ENCODE results near the gene VAMP4.

The VAMP4 gene, protein sequence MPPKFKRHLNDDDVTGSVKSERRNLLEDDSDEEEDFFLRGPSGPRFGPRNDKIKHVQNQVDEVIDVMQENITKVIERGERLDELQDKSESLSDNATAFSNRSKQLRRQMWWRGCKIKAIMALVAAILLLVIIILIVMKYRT

DNA sequence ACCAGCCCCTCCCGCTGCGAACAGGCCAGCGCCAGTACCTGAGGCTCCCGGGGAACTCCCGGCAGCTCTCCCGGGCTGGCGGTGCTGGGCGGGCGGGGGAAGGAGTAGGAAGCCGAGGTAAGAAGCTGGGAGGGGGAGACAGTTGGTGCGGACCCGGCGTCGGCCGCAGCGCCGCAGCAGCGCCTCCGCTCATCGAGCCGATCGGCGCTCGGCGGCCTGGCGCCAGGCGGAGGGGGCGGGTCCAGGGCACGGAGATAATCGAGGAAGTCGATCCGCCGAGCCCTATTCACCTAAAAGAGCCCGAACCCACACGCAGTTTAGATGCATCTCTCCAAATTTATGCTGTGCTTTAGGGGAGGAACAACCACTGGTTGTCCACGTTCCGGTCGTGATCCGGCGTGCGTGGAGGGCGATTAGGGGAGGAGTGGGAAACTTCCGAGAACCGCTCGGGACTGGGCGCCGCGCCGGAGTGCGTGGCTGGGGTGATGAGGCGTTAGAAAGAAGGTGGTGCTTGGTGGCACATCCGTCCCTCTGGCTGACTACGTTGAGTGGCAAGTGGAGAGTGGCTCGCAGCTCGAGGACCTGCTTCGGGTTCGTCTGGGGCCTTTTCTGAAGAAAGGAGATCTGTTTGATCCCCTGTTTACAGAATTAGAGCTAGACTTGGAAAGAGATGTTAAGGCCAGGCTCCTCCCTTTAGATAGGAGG lies at the start of gene VAMP4:
TSS of gene VAMP4 (minus strand) at position 194 of the 705 bp plus-strand sequence. CDS start 3,651 bp downstream, outside the sequence.
- H3K9ac ChIP-seq (ENCODE audit: insufficient read length), result peak within 1 kb of the TSS; percentile 86
- TF ChIP-seq FOXP2 (optimal IDR thresholded peaks at IDR 0.05; ENCODE audit: control extremely low read depth, extremely low read length, insufficient read depth), result no peak
- TF ChIP-seq EZH2 (IDR thresholded peaks at IDR 0.05), result no peak
- peak; percentile 96 for TF ChIP-seq POLR2AphosphoS5 (IDR thresholded peaks at IDR 0.05; ENCODE audit: borderline replicate concordance, low read depth, low read length)
- no peaks in the 10 kb centered on the region for H3K9me3 ChIP-seq (ENCODE audit: low read depth, low read length)
- H3K36me3 ChIP-seq (ENCODE audit: insufficient read depth, low read length), result peaks cover 5% of the 10 kb centered on the region
- H3K27ac ChIP-seq, result peak within 1 kb of the TSS; percentile 44; the same call in 1 of the 2 replicates
- peak within 1 kb of the TSS; percentile 99 for H3K4me3 ChIP-seq
- DNase-seq (ENCODE audit: low read depth, low spot score), result no peak

DNA sequence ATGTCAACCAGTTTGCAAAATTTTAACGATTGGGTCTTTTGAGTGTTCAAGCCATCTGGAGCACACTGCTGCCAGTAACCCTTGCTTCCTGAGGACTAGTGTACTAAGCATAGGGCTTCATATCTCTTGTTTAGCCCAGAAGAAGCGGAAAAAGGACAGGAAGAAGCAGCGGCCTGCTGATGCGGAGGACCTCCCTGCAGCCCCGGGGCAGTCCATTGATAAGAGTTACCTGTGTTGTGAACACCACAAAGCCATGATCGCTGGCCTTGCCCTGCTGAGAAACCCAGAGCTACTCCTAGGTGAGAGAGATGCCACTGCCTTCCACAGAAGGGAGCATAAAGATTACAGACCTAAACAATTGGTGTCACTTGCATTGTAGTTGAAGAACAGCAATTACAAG lies 48.5 kb upstream of the VAMP4 start:
- no peak for DNase-seq (ENCODE audit: low read depth, low spot score)
- Histone ChIP-seq H3K27ac (no peak overlapping the region), H3K9ac (ENCODE audit: insufficient read length) (no peak overlapping the region), H3K9me3 (ENCODE audit: low read depth, low read length) (no peaks in the 10 kb centered on the region), H3K4me3 (no peak overlapping the region), H3K36me3 (ENCODE audit: insufficient read depth, low read length) (peaks cover 97% of the 10 kb centered on the region)
- TF ChIP-seq EZH2 (IDR thresholded peaks at IDR 0.05) (no peak), FOXP2 (optimal IDR thresholded peaks at IDR 0.05; ENCODE audit: control extremely low read depth, extremely low read length, insufficient read depth) (no peak), POLR2AphosphoS5 (IDR thresholded peaks at IDR 0.05; ENCODE audit: borderline replicate concordance, low read depth, low read length) (no peak)

DNA sequence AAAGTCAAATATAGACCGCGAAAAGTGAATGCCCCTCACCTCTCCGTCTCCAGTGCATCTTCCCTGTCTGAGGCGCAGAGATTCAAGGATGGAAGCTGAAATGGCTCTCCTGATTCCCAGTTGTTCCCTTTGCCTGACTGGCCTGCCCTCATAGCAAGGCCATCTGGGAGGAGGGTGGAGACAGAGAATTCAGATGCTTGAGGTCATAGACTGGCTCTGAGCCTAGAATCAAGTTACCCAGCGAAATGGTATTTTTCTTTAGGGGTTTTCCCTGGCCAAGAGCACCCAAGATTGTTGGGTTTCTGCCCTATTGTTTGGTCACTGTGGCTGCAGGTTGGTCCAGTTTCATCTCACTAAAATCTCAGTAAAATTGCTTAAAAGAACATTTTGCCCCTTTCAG lies 46.8 kb upstream of the VAMP4 start:
- TF ChIP-seq POLR2AphosphoS5 (IDR thresholded peaks at IDR 0.05; ENCODE audit: borderline replicate concordance, low read depth, low read length) (no peak), EZH2 (IDR thresholded peaks at IDR 0.05) (no peak), FOXP2 (optimal IDR thresholded peaks at IDR 0.05; ENCODE audit: control extremely low read depth, extremely low read length, insufficient read depth) (no peak)
- H3K9ac ChIP-seq (ENCODE audit: insufficient read length), result no peak overlapping the region
- no peak for DNase-seq (ENCODE audit: low read depth, low spot score)

DNA sequence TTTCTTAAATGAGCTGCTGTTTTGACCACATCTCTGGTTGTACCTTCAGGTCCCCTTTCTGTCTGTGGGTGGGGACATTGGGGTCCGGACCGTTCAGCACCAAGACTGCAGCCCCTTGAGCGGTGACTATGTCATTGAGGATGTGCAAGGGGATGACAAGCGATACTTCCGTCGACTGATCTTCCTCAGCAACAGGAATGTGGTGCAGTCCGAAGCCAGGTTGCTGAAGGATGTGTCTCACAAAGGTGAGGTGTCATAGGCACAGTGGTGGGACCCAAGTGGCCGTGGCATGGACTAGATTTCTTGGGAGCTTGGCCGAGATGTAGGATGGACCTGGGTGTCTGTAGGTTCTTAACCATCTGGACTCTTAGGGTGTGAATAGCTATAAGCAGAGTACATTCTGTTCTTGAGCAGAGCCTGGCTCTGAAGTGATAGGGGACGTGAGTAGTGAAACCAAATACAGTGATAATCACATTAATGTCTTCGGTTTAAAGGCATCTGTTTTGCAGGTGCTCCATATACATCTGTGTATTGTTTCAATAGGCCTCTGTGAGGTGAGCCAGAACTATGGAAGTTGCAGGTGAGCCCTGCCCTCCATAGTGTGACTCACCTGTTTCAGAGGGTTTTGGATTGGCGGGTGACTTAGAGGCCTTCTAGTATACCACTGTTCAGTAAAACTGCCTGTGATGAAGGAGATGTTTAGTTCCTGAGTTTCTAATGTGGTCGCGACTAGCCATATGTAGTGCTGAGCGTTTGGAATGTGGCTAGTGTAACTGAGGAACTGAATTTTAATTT lies 46.0 kb upstream of the VAMP4 start:
- TF ChIP-seq POLR2AphosphoS5 (IDR thresholded peaks at IDR 0.05; ENCODE audit: borderline replicate concordance, low read depth, low read length) (no peak), EZH2 (IDR thresholded peaks at IDR 0.05) (no peak), FOXP2 (optimal IDR thresholded peaks at IDR 0.05; ENCODE audit: control extremely low read depth, extremely low read length, insufficient read depth) (no peak)
- Histone ChIP-seq H3K9me3 (ENCODE audit: low read depth, low read length) (no peaks in the 10 kb centered on the region), H3K36me3 (ENCODE audit: insufficient read depth, low read length) (peaks cover 79% of the 10 kb centered on the region)

More for the DNA sequence above, 46.8 kb upstream of the VAMP4 start:
- H3K36me3 ChIP-seq (ENCODE audit: insufficient read depth, low read length), result peaks cover 87% of the 10 kb centered on the region
- no peak overlapping the region for H3K4me3 ChIP-seq
- H3K9me3 ChIP-seq (ENCODE audit: low read depth, low read length), result no peaks in the 10 kb centered on the region
- H3K27ac ChIP-seq, result no peak overlapping the region

DNA sequence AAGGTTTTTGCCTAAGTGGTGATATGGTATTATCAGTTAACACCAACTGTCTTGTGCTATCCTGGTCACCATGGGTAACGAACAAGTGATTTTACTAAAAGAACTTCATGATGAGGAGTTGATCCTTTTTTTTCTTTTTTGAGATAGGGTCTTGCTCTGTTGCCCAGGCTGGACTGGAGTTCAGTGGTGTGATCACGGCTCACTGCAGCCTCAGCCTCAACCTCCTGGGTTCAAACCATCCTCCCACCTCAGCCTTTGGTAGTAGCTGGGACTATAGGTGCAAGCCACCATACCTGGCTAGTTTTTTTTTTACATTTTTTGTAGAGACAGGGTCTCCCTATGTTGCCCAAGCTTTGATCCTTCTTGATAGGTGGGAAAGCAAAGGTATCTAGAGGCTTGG lies 44.7 kb upstream of the VAMP4 start:
- H3K27ac ChIP-seq, result no peak overlapping the region
- H3K36me3 ChIP-seq (ENCODE audit: insufficient read depth, low read length), result peaks cover 66% of the 10 kb centered on the region
- no peak for DNase-seq (ENCODE audit: low read depth, low spot score)
- no peaks in the 10 kb centered on the region for H3K9me3 ChIP-seq (ENCODE audit: low read depth, low read length)
- H3K4me3 ChIP-seq, result no peak overlapping the region
- no peak for TF ChIP-seq FOXP2 (optimal IDR thresholded peaks at IDR 0.05; ENCODE audit: control extremely low read depth, extremely low read length, insufficient read depth)
- TF ChIP-seq POLR2AphosphoS5 (IDR thresholded peaks at IDR 0.05; ENCODE audit: borderline replicate concordance, low read depth, low read length), result no peak
- TF ChIP-seq EZH2 (IDR thresholded peaks at IDR 0.05), result no peak
- H3K9ac ChIP-seq (ENCODE audit: insufficient read length), result no peak overlapping the region

More for the DNA sequence above, 46.0 kb upstream of the VAMP4 start:
- Histone ChIP-seq H3K4me3 (no peak overlapping the region), H3K9ac (ENCODE audit: insufficient read length) (no peak overlapping the region), H3K27ac (no peak overlapping the region)
- DNase-seq (ENCODE audit: low read depth, low spot score), result no peak

DNA sequence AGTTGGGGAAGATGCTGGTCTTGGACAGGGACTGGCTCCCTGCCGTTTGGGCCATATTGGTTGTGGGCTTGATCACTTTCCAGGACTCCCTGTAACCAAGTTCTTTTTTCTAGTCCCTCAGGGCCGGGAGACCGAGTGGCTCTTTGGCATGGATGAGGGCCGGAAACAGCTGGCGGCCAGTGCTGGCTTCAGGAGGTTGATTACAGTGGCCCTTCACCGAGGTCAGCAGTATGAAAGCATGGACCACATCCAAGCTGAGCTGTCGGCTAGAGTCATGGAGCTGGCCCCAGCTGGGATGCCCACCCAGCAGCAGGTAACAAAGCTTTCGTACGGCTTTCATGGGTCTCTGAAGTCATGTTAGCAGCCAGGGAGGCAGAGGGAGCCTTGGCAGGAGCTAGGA lies 43.9 kb upstream of the VAMP4 start:
- H3K9ac ChIP-seq (ENCODE audit: insufficient read length), result no peak overlapping the region
- peaks cover 58% of the 10 kb centered on the region for H3K36me3 ChIP-seq (ENCODE audit: insufficient read depth, low read length)
- no peaks in the 10 kb centered on the region for H3K9me3 ChIP-seq (ENCODE audit: low read depth, low read length)

DNA sequence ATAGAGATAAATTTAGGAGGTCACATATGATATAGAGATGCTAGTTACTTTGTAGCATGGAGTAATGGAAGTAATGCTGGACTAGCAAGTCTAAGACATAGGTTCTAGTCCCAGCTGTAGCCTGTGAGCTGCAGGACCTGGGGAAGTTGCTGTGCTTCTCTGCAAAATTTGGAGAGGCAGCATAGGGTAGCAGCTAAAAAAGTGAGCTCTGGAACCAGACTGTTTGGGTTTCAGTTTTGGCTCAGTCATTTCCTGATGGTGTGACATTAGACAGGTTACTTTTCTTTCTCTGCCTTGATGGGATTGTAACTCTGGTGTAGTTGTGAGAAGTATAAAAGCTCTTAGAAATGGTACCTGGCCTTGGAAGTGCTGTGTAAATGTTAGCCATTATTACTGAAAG lies 42.9 kb upstream of the VAMP4 start:
- DNase-seq (ENCODE audit: low read depth, low spot score), result no peak
- H3K36me3 ChIP-seq (ENCODE audit: insufficient read depth, low read length), result peaks cover 48% of the 10 kb centered on the region
- no peak overlapping the region for H3K27ac ChIP-seq
- H3K9ac ChIP-seq (ENCODE audit: insufficient read length), result no peak overlapping the region
- H3K4me3 ChIP-seq, result no peak overlapping the region
- H3K9me3 ChIP-seq (ENCODE audit: low read depth, low read length), result no peaks in the 10 kb centered on the region
- TF ChIP-seq EZH2 (IDR thresholded peaks at IDR 0.05), result no peak
- no peak for TF ChIP-seq FOXP2 (optimal IDR thresholded peaks at IDR 0.05; ENCODE audit: control extremely low read depth, extremely low read length, insufficient read depth)
- TF ChIP-seq POLR2AphosphoS5 (IDR thresholded peaks at IDR 0.05; ENCODE audit: borderline replicate concordance, low read depth, low read length), result no peak

More for the DNA sequence above, 43.9 kb upstream of the VAMP4 start:
- TF ChIP-seq POLR2AphosphoS5 (IDR thresholded peaks at IDR 0.05; ENCODE audit: borderline replicate concordance, low read depth, low read length) (no peak), FOXP2 (optimal IDR thresholded peaks at IDR 0.05; ENCODE audit: control extremely low read depth, extremely low read length, insufficient read depth) (no peak), EZH2 (IDR thresholded peaks at IDR 0.05) (no peak)
- no peak overlapping the region for H3K27ac ChIP-seq
- no peak for DNase-seq (ENCODE audit: low read depth, low spot score)
- H3K4me3 ChIP-seq, result no peak overlapping the region

Data from SK-N-MC (cell line).